Stomach (tissue), 9 donors: ENCODE results near the gene ANKRD18A. TPM values are rescaled to one million over a fixed set of nuclear protein-coding genes. Genes with fewer than 3 reads are reported as not detected.
A peak's percentile ranks its signal among the peaks of the same experiment; 100 is the strongest.
"Not testable (repeated sequence)": the region's sequence is repeated elsewhere in the genome, so short reads cannot be mapped to it uniquely, and the experiment has no call there.

Experiments
- DNase-seq, 2 donors: peaks; one replicate each; pipeline versions ENCODE4 v3.0.0 to v3.0.0-alpha.2; 2013 to 2019
- H3K27ac ChIP-seq, 5 donors: fragments of 200-600 bp in 4 of 5; sonication (generic) in 4 of 5; one replicate each; pipeline ENCODE4 v1.5.1; 2013 to 2019; ENCODE audit warnings: mild to moderate bottlenecking in 1 of 5, moderate library complexity in 1 of 5
- H3K27me3 ChIP-seq, 3 donors: fragments of 200-600 bp; sonication (generic); one replicate each; pipeline ENCODE4 v1.5.1; 2017 to 2019; ENCODE audit warnings: mixed run types in 1 of 3
- H3K36me3 ChIP-seq, 4 donors: fragments of 200-600 bp; sonication (generic); 1 replicate in 3 of 4; 2 replicates in 1 of 4; pipeline ENCODE4 v1.5.1; 2016 to 2019
- H3K4me1 ChIP-seq, 4 donors: fragments of 200-600 bp; sonication (generic); one replicate each; pipeline ENCODE4 v1.5.1; 2016 to 2019
- H3K4me3 ChIP-seq, 4 donors: fragments of 200-600 bp; sonication (generic) in 3 of 4; one replicate each; pipeline ENCODE4 v1.5.1; 2016 to 2019; ENCODE audit warnings: mild to moderate bottlenecking in 1 of 4
- H3K9me3 ChIP-seq, 4 donors: fragments of 200-600 bp; sonication (generic); one replicate each; pipeline ENCODE4 v1.5.1; 2016 to 2019
- EP300 ChIP-seq: sonication (generic); formaldehyde crosslinking; IDR thresholded peaks from one replicate; pipeline ENCODE4 v1.6.1; 2017; ENCODE audit warnings: antibody characterized with exemption
- POLR2A ChIP-seq, 4 donors: fragments of 450-650 bp; IDR thresholded peaks; one replicate each; pipeline ENCODE4 v1.6.1; 2016; ENCODE audit warnings: antibody characterized with exemption in 4 of 4, control low read depth in 2 of 4, mild to moderate bottlenecking in 1 of 4, moderate library complexity in 1 of 4
- POLR2AphosphoS5 ChIP-seq, 3 donors: sonication (generic); formaldehyde crosslinking; IDR thresholded peaks; one replicate each; pipeline ENCODE4 v1.6.1; 2016; ENCODE audit warnings: antibody characterized with exemption in 3 of 3
- WGBS, 5 donors: extraction: QIAGEN DNeasy Blood & Tissue Kit in 3 of 5; methylation state at CpG; one replicate each; pipeline versions ENCODE4 v1.1.5 to v1.1.7; 2013 to 2018; 5-methylcytosine and 5-hydroxymethylcytosine counted together
- intact Hi-C: fragments of 100-400 bp; cut with DNase I; formaldehyde crosslinking; loops from one replicate; pipeline ENCODE4 v1.15.1; 2023; ENCODE audit warnings: low total_unique reads
- polyA plus RNA-seq, 3 donors: library from polyadenylated mRNA; stranded (reverse); fragments of 200-250 nt; gene quantifications; one replicate each; pipeline ENCODE4 v1.2.3, GENCODE V29; 2013
- total RNA-seq, 5 donors: library from RNA; depleted of rRNA; stranded (reverse); fragments of >200 nt; gene quantifications; one replicate each; pipeline versions ENCODE4 v1.1.0 to v1.2.3, GENCODE V29; 2014 to 2016
- TF ChIP-seq, protein P1 (sequence below), 7 experiments: fragments of 450-650 bp in 4 of 7; fragments of 200-600 bp in 3 of 7; sonication (generic) in 3 of 7; IDR thresholded peaks; one replicate each; pipeline ENCODE4 v1.5.1; 2016 to 2019; ENCODE audit warnings: antibody characterized with exemption in 7 of 7, control low read depth in 2 of 7, mild to moderate bottlenecking in 1 of 7
- donor health status: healthy with polysubstance abuse.
- donor health status: Bipolar disorder and iron deficiency.
- donor health status: healthy.

ANKRD18A gene
- total and polyA plus RNA-seq, 8 donors = 0.15 to 5.8 (median 2.5) TPM

DNA sequence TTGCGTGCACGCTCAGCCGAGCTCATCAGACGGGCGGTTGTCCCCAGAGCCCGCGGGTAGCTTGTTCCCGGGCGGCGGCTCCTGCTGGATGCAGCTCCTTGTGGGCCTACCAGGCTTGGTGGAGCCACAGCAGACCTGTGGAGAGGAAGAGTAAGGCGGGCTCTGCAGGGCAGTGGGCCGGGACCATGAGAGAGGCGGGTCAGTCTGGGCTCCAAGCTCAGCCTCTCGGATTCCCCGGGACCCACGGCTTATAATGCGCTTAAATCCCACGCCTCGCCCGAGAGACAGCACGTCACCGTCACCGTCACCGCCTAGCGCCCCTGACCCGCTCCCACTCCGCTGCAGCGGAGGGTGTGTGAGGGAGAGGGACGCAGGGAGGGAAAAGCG is 1.9 kb upstream of the ANKRD18A start:
- peak overlapping the region in 1 of 5 donors; percentile 71 for H3K27ac ChIP-seq
- DNase-seq = peak in 1 of 2 donors; percentile 39
- TF ChIP-seq POLR2A (IDR thresholded peaks at IDR 0.05) (no peak), EP300 (no peak), POLR2AphosphoS5 (IDR thresholded peaks at IDR 0.05) (no peak)
- TF ChIP-seq, protein P1, sequence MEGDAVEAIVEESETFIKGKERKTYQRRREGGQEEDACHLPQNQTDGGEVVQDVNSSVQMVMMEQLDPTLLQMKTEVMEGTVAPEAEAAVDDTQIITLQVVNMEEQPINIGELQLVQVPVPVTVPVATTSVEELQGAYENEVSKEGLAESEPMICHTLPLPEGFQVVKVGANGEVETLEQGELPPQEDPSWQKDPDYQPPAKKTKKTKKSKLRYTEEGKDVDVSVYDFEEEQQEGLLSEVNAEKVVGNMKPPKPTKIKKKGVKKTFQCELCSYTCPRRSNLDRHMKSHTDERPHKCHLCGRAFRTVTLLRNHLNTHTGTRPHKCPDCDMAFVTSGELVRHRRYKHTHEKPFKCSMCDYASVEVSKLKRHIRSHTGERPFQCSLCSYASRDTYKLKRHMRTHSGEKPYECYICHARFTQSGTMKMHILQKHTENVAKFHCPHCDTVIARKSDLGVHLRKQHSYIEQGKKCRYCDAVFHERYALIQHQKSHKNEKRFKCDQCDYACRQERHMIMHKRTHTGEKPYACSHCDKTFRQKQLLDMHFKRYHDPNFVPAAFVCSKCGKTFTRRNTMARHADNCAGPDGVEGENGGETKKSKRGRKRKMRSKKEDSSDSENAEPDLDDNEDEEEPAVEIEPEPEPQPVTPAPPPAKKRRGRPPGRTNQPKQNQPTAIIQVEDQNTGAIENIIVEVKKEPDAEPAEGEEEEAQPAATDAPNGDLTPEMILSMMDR (IDR thresholded peaks at IDR 0.05) = no peak
- intact Hi-C loops = no loop called here
- H3K27me3 ChIP-seq = peaks cover 5 to 41% (median 30%) of the 10 kb centered on the region in 3 donors
- no peaks in the 10 kb centered on the region for H3K36me3 ChIP-seq
- H3K9me3 ChIP-seq = peaks cover 0 to 12% (median 10%) of the 10 kb centered on the region in 4 donors
- 3 to 8% (median 4%) methylated on average over 26 to 30 of the region's 30 CpGs for WGBS, 5 donors
- H3K4me1 ChIP-seq = peaks cover 22 to 36% (median 32%) of the 10 kb centered on the region in 4 donors
- H3K4me3 ChIP-seq = peak overlapping the region; percentile 47 to 63 (median 56)

DNA sequence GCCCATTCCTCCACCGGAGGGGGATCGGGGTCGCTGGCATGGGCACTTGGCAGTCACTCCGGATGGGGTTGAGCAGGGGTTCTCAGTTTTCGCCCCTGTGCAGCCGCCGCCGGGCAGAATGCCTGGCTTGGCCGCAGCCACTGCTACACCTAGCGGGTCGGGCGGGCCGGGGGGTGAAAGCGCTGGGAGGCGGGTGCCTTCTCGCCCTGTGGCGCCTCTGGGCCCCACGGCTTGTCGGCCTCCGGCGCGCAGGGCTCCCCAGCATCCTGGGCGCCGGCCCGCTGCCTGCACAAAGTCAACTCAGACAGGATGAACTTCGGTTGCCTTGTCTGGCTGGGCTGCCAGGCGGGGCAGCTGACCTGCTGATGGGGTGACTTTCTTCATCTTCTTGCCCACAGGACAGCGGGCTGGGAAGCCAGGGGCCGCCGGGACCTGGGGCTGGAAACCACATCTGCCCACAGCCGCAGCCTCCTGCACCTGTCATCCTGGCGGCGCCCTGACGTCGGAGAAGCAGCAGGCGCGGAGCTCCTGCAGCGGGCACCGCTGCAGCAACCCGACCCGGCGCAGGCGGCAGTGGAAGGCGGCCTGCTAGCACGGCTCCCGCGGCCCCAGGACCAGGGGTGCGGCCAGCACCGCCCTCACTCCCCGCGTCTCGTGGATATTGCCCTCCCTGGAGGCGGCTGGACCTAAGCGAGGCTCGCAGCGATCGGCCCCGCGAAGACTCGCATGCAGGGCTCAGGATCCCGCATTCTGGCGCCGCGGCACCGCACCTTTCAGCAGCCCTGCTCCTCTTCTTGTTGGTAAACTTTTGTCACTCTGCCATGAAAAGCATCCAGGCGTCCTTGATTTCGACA is 1.3 kb upstream of the ANKRD18A start:
- peak overlapping the region; percentile 71 to 97 (median 79) for H3K27ac ChIP-seq
- intact Hi-C loops = no loop called here
- no peak for TF ChIP-seq POLR2AphosphoS5 (IDR thresholded peaks at IDR 0.05)
- TF ChIP-seq EP300 = no peak
- peak overlapping the region; percentile 47 to 63 (median 56) for H3K4me3 ChIP-seq
- peaks cover 22 to 36% (median 32%) of the 10 kb centered on the region in 4 donors for H3K4me1 ChIP-seq
- 1 to 2% (median 1%) methylated on average over 9 to 67 of the region's 67 CpGs for WGBS, 5 donors
- H3K27me3 ChIP-seq = peaks cover 5 to 47% (median 30%) of the 10 kb centered on the region in 3 donors
- H3K9me3 ChIP-seq = peaks cover 0 to 12% (median 10%) of the 10 kb centered on the region in 4 donors
- peak; percentile 34 to 64 for DNase-seq
- H3K36me3 ChIP-seq = no peaks in the 10 kb centered on the region

DNA sequence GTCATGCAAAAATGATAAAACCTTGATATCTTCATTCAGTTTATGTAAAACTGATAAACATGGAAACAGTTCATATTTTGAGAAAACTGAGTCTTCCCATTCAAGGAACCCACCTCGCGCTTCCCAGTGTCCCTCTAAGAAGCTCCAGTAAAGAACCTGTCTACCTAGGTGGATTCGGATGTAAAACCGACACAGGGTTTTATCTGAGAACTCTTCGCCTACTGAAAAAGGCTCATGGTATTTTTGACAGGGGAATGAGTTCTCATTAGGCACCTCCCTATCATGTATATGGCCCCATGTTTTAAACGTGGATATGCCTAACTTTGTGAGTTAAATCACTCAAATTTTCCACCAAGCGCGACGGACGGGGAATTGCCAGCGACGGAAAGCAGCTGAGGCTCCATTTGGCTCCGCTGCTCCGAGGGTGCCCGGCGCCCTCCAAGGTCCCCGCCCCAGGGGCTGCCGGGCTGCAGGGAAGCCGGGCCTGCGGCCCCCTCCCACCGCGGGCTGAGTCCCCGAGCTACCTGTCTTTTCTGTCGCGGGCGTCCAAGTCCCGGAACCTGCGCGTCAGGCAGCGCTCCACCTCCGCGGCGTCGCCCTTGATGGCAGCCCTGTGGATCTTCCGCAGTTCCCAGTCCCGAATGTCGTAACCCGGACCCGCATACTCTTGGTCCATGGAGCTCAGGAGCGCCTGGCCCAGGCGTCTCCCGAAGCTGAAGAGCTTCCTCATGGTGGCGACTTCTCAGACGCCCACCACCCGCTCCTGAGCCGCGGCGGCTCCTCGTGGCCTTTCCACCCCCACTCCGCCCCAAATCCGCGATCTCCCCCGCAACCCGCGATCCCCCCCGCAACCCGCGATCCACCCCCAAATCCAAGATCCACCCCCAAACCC is 594 bp downstream of the ANKRD18A start:
- Histone ChIP-seq H3K9me3 (peaks cover 0 to 12% (median 8%) of the 10 kb centered on the region in 4 donors), H3K27me3 (peaks cover 5 to 51% (median 30%) of the 10 kb centered on the region in 3 donors), H3K27ac (peak overlapping the region; percentile 71 to 97 (median 79)), H3K4me1 (peaks cover 22 to 36% (median 32%) of the 10 kb centered on the region in 4 donors), H3K4me3 (peak overlapping the region; percentile 47 to 63 (median 56)), H3K36me3 (no peaks in the 10 kb centered on the region)
- WGBS, 5 donors = 2 to 10% (median 2%) methylated on average over 27 to 58 of the region's 58 CpGs
- intact Hi-C loops = no loop called here
- DNase-seq = peak in 1 of 2 donors; percentile 24
- TF ChIP-seq POLR2AphosphoS5 (IDR thresholded peaks at IDR 0.05) = no peak
- TF ChIP-seq, protein P1 (IDR thresholded peaks at IDR 0.05) = no peak
- no peak for TF ChIP-seq EP300
- TF ChIP-seq POLR2A (IDR thresholded peaks at IDR 0.05) = no peak

DNA sequence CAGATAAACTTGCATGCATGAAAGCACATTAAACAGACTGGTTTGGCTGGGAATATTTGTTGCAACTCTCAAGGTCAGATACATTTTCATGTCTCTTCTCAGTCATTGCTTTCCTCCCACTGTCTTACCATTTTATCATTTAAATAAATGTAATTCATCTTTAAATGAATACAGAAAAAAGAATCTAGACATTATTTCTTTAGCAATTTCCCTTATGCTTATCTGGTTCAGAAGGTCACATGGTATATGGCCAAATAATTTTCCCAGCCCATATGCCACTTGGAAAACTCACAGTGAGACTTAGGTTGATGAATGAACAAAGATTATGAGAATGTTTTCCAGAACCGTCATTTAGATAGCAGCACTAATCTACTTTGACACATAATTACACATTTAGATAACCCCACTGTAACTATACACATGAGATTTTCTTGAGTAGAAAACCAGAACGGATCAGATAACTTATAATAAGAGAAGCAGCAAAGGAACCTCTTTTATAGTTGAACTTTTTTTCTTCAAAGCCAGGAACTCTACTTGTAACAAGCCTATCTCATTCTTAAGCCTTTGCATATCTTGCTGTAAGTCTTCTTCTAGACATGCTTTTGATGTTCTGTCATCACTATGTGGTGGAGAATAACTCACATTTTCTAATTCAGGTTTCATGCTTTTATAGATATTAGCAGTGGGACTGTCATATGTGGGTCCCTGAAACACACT is 22.2 kb downstream of the ANKRD18A start:
- WGBS, 5 donors = 12 to 25% (median 17%) methylated on average over 2 of the region's 2 CpGs
- intact Hi-C loops, H3K27me3 ChIP-seq, H3K36me3 ChIP-seq, H3K9me3 ChIP-seq, H3K4me3 ChIP-seq, H3K27ac ChIP-seq, H3K4me1 ChIP-seq: not testable (repeated sequence)
- peak in 1 of 2 donors; percentile 5 for DNase-seq

DNA sequence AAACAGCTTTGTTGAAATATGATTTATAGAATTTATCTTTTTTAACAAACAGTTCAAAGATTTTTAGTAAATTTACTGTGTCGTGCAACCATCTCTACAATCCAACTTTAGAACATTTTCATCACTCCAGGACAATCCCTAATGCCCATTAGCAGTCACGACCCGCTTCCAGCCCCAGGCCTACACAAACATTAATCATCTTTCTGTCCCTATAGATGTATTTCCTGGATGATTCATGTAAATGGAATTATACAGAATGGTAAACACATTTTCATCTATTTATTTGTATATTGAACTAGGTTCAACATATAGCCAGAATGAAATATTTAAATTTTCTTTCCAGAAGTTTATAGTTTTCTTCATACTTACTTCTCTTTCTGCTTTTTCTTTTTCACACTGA is 25.3 kb downstream of the ANKRD18A start:
- 69 to 86% (median 78%) methylated on average over 3 of the region's 3 CpGs for WGBS, 5 donors
- H3K4me1 ChIP-seq, H3K36me3 ChIP-seq, DNase-seq, H3K27ac ChIP-seq, H3K9me3 ChIP-seq, intact Hi-C loops, H3K4me3 ChIP-seq, H3K27me3 ChIP-seq: not testable (repeated sequence)

DNA sequence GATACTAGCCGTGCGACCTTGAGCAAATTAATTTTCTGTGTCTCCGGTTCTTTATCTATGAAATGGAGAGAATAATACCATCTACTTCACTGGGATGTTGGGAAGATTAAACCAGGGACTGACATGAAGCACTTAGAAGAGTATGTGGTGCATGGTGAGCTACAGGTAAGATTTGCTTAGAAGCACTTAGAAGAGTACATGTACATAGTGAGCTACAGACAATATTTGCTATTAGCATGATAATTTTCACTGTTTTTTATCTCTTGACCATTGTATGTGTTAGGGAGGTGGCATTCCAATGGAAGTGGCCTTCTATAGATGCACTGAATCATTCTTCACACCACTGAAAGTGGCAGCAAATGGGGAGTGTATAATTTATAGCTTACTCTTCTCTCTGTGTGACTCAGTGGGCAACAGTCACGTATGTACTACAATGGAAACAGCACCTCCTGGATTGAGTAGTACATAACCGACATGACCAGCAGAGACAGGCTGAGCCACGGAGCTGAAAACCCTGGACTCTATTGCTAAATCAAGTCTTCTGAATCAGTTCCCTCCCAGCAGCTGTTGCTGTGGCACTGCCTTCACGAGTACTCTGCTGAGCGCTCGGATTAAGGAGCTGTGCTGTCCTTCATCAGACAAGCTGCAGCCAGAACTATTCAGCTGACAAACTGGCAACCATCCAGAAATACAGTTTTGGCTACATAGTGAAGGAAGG is 28.9 kb downstream of the ANKRD18A start:
- H3K27ac ChIP-seq, H3K27me3 ChIP-seq, H3K4me1 ChIP-seq, H3K4me3 ChIP-seq, H3K9me3 ChIP-seq, H3K36me3 ChIP-seq, intact Hi-C loops: not testable (repeated sequence)
- WGBS, 5 donors = 58 to 74% (median 68%) methylated on average over 7 to 9 of the region's 9 CpGs
- DNase-seq = peak in 1 of 2 donors; percentile 41

DNA sequence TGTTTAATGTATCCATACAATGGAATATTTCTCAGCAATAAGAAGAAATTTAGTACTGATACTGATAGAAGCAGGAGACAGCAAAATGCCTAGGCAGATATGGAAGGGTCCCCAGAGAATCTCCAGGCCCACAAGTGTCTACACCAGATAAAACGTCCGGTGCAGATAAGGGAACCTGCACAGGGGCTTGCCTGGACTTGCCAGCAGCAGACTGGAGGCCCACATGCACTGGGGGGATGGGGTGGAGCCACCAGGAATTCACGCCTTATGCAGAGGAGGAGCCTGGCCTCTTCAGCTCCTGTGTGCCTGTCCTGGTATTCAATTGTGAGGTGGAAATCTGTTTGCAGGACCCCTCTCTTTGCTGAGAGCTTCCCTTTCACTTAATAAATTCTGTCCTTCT is 36.6 kb downstream of the ANKRD18A start:
- 38 to 73% (median 61%) methylated on average over 3 of the region's 3 CpGs for WGBS, 5 donors
- H3K36me3 ChIP-seq, H3K9me3 ChIP-seq, H3K27ac ChIP-seq, H3K4me1 ChIP-seq, H3K4me3 ChIP-seq, DNase-seq, intact Hi-C loops, H3K27me3 ChIP-seq: not testable (repeated sequence)

DNA sequence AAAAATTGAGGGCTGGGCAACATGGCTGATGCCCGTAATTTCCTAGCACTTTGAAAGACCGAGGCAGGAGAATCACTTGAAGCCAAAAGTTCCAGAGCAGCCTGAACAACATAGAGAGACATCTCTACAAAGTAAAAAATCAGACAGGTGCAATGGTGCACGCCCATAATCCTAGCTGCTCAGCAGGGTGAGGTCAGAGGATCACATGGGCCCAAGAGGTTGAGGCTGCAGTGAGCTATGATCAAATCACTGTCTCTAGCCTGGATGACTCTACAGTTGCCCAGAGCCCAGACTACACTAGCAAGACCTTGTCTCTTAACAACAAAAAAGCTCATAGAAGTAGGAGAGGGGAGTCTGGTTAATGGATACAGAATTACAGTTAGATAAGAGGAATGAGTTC is 40.3 kb downstream of the ANKRD18A start:
- H3K27ac ChIP-seq, H3K4me3 ChIP-seq, H3K36me3 ChIP-seq, H3K4me1 ChIP-seq, H3K9me3 ChIP-seq, DNase-seq, H3K27me3 ChIP-seq, intact Hi-C loops: not testable (repeated sequence)
- 88 to 92% (median 91%) methylated on average over 3 of the region's 3 CpGs for WGBS, 5 donors
